Measurements from ENCODE around the gene TAS1R1. TPM values are rescaled to one million over a fixed set of nuclear protein-coding genes. Genes with fewer than 3 reads are reported as not detected.

TAS1R1 gene
- total RNA-seq, 1 experiment from 2014 or later, result not detected

- POLR2A ChIA-PET, result no interaction called here
- H3K4me1 Mint-ChIP-seq (ENCODE audit: low read depth, unreplicated experiment), result no peaks in the 10 kb centered on the region
- no TSS peak for BruUV-seq (replicated peaks)
- no peak overlapping the region for H3K4me3 Mint-ChIP-seq (ENCODE audit: unreplicated experiment)
- H3K27me3 Mint-ChIP-seq (ENCODE audit: insufficient read depth, unreplicated experiment), result no peaks in the 10 kb centered on the region
- TF ChIP-seq, protein P1, sequence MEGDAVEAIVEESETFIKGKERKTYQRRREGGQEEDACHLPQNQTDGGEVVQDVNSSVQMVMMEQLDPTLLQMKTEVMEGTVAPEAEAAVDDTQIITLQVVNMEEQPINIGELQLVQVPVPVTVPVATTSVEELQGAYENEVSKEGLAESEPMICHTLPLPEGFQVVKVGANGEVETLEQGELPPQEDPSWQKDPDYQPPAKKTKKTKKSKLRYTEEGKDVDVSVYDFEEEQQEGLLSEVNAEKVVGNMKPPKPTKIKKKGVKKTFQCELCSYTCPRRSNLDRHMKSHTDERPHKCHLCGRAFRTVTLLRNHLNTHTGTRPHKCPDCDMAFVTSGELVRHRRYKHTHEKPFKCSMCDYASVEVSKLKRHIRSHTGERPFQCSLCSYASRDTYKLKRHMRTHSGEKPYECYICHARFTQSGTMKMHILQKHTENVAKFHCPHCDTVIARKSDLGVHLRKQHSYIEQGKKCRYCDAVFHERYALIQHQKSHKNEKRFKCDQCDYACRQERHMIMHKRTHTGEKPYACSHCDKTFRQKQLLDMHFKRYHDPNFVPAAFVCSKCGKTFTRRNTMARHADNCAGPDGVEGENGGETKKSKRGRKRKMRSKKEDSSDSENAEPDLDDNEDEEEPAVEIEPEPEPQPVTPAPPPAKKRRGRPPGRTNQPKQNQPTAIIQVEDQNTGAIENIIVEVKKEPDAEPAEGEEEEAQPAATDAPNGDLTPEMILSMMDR (IDR thresholded peaks at IDR 0.05; ENCODE audit: insufficient read depth in 1 of 2, low read depth in 1 of 2, low read length in 1 of 2, severe bottlenecking in 1 of 2, unreplicated experiment in 1 of 2), result no peak
- CTCF ChIA-PET, result no interaction called here
- Histone ChIP-seq H3K27me3 (replicated peaks; ENCODE audit: control insufficient read depth, insufficient read depth, low read length) (no peaks in the 10 kb centered on the region), H3K9me3 (no peaks in the 10 kb centered on the region), H3K4me1 (no peaks in the 10 kb centered on the region; the same call in 1 of the 2 replicates), H3K4me3 (ENCODE audit: low read depth, low read length) (no peak overlapping the region), H3K36me3 (ENCODE audit: control insufficient read depth, insufficient read depth, low read length) (no peaks in the 10 kb centered on the region)
- no peak overlapping the region for H3K27ac Mint-ChIP-seq (ENCODE audit: unreplicated experiment)
- H3K9me3 Mint-ChIP-seq (ENCODE audit: unreplicated experiment), result no peaks in the 10 kb centered on the region
- intact Hi-C loops (cut with micrococcal nuclease; ENCODE audit: unreplicated experiment), result no loop called here
- no peaks in the 10 kb centered on the region for H3K36me3 Mint-ChIP-seq (ENCODE audit: insufficient read depth, unreplicated experiment)
- DNase-seq, result no peak
These were observed 43.4 kb upstream of the TAS1R1 start for GRCh38 chr1:6511561-6512244.

DNA sequence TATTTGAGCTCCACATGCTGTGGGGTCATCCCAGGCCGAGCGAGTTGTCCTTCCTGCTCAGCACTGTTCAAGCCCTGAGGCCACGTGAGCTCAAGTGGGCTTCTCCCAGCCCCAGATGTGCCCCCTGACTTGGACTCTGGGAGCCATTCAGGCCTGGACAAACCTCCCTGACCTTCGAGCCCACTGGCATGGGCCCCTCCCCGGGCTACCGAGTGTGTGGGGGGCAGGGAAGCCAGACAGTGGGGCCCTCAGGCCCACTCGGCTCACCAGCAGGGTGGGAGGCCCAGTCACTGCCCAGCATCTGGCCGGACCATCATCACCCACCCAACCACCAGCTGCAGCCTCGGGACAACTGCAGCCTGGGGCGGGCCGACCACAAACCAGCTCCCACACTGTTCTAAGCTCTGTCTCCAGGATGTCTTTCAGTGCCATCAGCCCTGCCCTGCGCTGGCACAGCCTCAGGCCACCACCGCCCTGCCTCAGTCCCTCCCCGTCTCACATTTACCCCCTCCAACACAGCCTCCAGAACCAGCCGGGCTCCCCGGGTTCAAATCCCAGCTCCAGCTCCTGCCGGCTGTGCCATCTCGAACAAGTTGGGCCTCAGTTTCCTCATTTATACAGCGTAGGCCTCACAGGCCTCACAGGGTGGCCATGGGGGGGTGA is 42.7 kb upstream of the TAS1R1 start:
- no peak overlapping the region for H3K4me3 ChIP-seq (ENCODE audit: low read depth, low read length)

DNA sequence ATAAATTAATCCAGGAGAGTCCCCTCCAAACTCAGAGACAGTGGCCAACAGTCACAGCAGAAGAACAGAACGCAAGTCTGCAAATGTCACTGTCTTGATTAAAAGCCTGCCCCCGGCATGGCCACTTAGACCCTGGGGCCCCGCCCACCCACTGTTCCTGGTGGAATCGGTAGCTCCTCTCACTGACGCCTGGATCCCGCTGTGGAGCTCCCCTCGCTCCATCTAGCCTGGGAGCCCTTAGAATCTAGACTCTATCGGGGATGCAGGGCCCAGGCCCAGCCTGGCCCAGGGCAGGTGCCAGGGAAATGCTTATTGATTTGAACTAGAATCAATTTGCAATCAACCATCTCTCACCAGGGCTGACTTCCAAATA is 42.2 kb upstream of the TAS1R1 start:
- TF ChIP-seq, protein P1 (IDR thresholded peaks at IDR 0.05; ENCODE audit: insufficient read depth in 1 of 2, low read depth in 1 of 2, low read length in 1 of 2, severe bottlenecking in 1 of 2, unreplicated experiment in 1 of 2), result no peak
- Mint-ChIP-seq H3K9me3 (ENCODE audit: unreplicated experiment) (no peaks in the 10 kb centered on the region), H3K4me1 (ENCODE audit: low read depth, unreplicated experiment) (no peaks in the 10 kb centered on the region), H3K27ac (ENCODE audit: unreplicated experiment) (no peak overlapping the region), H3K27me3 (ENCODE audit: insufficient read depth, unreplicated experiment) (no peaks in the 10 kb centered on the region), H3K36me3 (ENCODE audit: insufficient read depth, unreplicated experiment) (no peaks in the 10 kb centered on the region), H3K4me3 (ENCODE audit: unreplicated experiment) (no peak overlapping the region)
- no peaks in the 10 kb centered on the region for H3K9me3 ChIP-seq
- H3K4me3 ChIP-seq (ENCODE audit: low read depth, low read length), result no peak overlapping the region
- no peak for DNase-seq
- H3K27me3 ChIP-seq (replicated peaks; ENCODE audit: control insufficient read depth, insufficient read depth, low read length), result no peaks in the 10 kb centered on the region
- H3K4me1 ChIP-seq, result peaks cover 3% of the 10 kb centered on the region; the same call in 1 of the 2 replicates
- intact Hi-C loops (cut with micrococcal nuclease; ENCODE audit: unreplicated experiment), result no loop called here
- ChIA-PET POLR2A (no interaction called here), CTCF (no interaction called here)
- no TSS peak for BruUV-seq (replicated peaks)
- no peaks in the 10 kb centered on the region for H3K36me3 ChIP-seq (ENCODE audit: control insufficient read depth, insufficient read depth, low read length)

More for the DNA sequence above, 42.7 kb upstream of the TAS1R1 start:
- no peak overlapping the region for H3K27ac Mint-ChIP-seq (ENCODE audit: unreplicated experiment)
- intact Hi-C loops (cut with micrococcal nuclease; ENCODE audit: unreplicated experiment), result no loop called here
- BruUV-seq (replicated peaks), result no TSS peak
- no peak overlapping the region for H3K4me3 Mint-ChIP-seq (ENCODE audit: unreplicated experiment)
- no peaks in the 10 kb centered on the region for H3K36me3 Mint-ChIP-seq (ENCODE audit: insufficient read depth, unreplicated experiment)
- H3K4me1 ChIP-seq, result peaks cover 1% of the 10 kb centered on the region; the same call in 1 of the 2 replicates
- CTCF ChIA-PET, result no interaction called here
- H3K27me3 ChIP-seq (replicated peaks; ENCODE audit: control insufficient read depth, insufficient read depth, low read length), result no peaks in the 10 kb centered on the region
- no peaks in the 10 kb centered on the region for H3K27me3 Mint-ChIP-seq (ENCODE audit: insufficient read depth, unreplicated experiment)
- no peaks in the 10 kb centered on the region for H3K9me3 Mint-ChIP-seq (ENCODE audit: unreplicated experiment)
- no peak for DNase-seq
- no peaks in the 10 kb centered on the region for H3K36me3 ChIP-seq (ENCODE audit: control insufficient read depth, insufficient read depth, low read length)
- POLR2A ChIA-PET, result no interaction called here
- TF ChIP-seq, protein P1 (IDR thresholded peaks at IDR 0.05; ENCODE audit: insufficient read depth in 1 of 2, low read depth in 1 of 2, low read length in 1 of 2, severe bottlenecking in 1 of 2, unreplicated experiment in 1 of 2), result no peak
- no peaks in the 10 kb centered on the region for H3K9me3 ChIP-seq
- H3K4me1 Mint-ChIP-seq (ENCODE audit: low read depth, unreplicated experiment), result no peaks in the 10 kb centered on the region

Data from Caco-2 (cell line).